ENCODE measurements around the gene VCPKMT. TPM values are rescaled to one million over a fixed set of nuclear protein-coding genes. Genes with fewer than 3 reads are reported as not detected.
"Not testable (repeated sequence)": the region's sequence is repeated elsewhere in the genome, so short reads cannot be mapped to it uniquely, and the experiment has no call there.

The VCPKMT gene
- total RNA-seq, 1 donor from 2014 or later = 8.1 TPM

GRCh38 chr14:50082308-50082742 is 34.0 kb downstream of the VCPKMT start:
- peaks cover 2% of the 10 kb centered on the region for H3K27me3 Mint-ChIP-seq (ENCODE audit: unreplicated experiment)
- H3K36me3 Mint-ChIP-seq (ENCODE audit: low read depth, unreplicated experiment) = peaks cover 4% of the 10 kb centered on the region
- no peaks in the 10 kb centered on the region for H3K9me3 Mint-ChIP-seq (ENCODE audit: unreplicated experiment)
- DNase-seq (ENCODE audit: low spot score) = no peak
- TF ChIP-seq CTCF (IDR thresholded peaks at IDR 0.05; ENCODE audit: unreplicated experiment) = no peak
- H3K4me3 Mint-ChIP-seq (ENCODE audit: unreplicated experiment) = no peak overlapping the region
- no peak overlapping the region for H3K27ac Mint-ChIP-seq (ENCODE audit: unreplicated experiment)
- H3K4me1 Mint-ChIP-seq (ENCODE audit: unreplicated experiment) = peaks cover 13% of the 10 kb centered on the region

DNA sequence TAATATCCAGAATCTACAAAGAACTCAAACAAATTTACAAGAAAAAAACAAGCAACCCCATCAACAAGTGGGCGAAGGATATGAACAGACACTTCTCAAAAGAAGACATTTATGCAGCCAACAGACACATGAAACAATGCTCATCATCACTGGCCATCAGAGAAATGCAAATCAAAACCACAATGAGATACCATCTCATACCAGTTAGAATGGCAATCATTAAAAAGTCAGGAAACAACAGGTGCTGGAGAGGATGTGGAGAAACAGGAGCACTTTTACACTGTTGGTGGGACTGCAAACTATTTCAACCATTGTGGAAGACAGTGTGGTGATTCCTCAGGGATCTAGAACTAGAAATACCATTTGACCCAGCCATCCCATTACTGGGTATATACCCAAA is 37.3 kb downstream of the VCPKMT start:
- H3K4me3 Mint-ChIP-seq (ENCODE audit: unreplicated experiment); H3K27me3 Mint-ChIP-seq (ENCODE audit: unreplicated experiment); H3K36me3 Mint-ChIP-seq (ENCODE audit: low read depth, unreplicated experiment); H3K9me3 Mint-ChIP-seq (ENCODE audit: unreplicated experiment); H3K4me1 Mint-ChIP-seq (ENCODE audit: unreplicated experiment); H3K27ac Mint-ChIP-seq (ENCODE audit: unreplicated experiment); DNase-seq (ENCODE audit: low spot score): not testable (repeated sequence)

DNA sequence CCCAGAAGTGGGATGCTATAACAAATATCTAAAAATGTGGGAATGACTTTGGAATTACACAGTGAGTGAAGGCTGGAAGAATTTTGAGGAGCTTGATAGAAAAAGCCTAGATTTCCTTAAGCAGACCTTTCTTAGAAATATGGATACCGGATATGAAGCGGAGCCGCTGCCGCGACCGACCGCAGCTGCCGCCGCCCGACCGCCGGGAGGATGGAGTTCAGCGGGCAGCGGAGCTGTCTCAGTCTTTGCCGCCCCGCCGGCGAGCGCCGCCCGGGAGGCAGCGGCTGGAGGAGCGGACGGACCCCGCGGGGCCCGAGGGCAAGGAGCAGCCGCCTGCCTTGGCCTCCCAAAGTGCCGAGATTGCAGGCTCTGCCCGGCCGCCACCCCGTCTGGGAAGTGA is 42.7 kb downstream of the VCPKMT start:
- H3K4me3 Mint-ChIP-seq (ENCODE audit: unreplicated experiment); H3K9me3 Mint-ChIP-seq (ENCODE audit: unreplicated experiment); H3K4me1 Mint-ChIP-seq (ENCODE audit: unreplicated experiment); H3K27ac Mint-ChIP-seq (ENCODE audit: unreplicated experiment); H3K27me3 Mint-ChIP-seq (ENCODE audit: unreplicated experiment); DNase-seq (ENCODE audit: low spot score); H3K36me3 Mint-ChIP-seq (ENCODE audit: low read depth, unreplicated experiment): not testable (repeated sequence)

DNA sequence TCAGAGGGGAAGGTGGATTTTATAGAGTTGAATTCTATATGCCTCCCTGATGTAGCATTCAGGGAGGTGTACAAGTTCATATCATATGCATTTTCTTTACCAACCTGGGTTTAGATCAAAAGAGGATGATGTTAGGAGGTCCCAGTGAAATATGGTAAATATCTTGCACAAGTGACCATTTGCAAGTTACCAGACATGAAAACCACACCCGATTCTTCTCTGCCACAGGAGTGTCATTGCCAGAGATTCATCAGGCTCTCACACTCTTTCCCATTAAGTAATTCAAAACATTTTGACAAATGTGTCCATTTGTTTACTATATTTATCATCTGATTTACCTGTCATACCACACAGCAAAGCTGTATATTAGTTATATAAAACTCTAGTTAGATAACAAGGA is 44.0 kb downstream of the VCPKMT start:
- no peaks in the 10 kb centered on the region for H3K4me1 Mint-ChIP-seq (ENCODE audit: unreplicated experiment)
- no peaks in the 10 kb centered on the region for H3K27me3 Mint-ChIP-seq (ENCODE audit: unreplicated experiment)
- H3K36me3 Mint-ChIP-seq (ENCODE audit: low read depth, unreplicated experiment) = peaks cover 6% of the 10 kb centered on the region
- no peak overlapping the region for H3K27ac Mint-ChIP-seq (ENCODE audit: unreplicated experiment)
- no peak for DNase-seq (ENCODE audit: low spot score)
- H3K4me3 Mint-ChIP-seq (ENCODE audit: unreplicated experiment) = no peak overlapping the region
- TF ChIP-seq CTCF (IDR thresholded peaks at IDR 0.05; ENCODE audit: unreplicated experiment) = no peak
- no peaks in the 10 kb centered on the region for H3K9me3 Mint-ChIP-seq (ENCODE audit: unreplicated experiment)

DNA sequence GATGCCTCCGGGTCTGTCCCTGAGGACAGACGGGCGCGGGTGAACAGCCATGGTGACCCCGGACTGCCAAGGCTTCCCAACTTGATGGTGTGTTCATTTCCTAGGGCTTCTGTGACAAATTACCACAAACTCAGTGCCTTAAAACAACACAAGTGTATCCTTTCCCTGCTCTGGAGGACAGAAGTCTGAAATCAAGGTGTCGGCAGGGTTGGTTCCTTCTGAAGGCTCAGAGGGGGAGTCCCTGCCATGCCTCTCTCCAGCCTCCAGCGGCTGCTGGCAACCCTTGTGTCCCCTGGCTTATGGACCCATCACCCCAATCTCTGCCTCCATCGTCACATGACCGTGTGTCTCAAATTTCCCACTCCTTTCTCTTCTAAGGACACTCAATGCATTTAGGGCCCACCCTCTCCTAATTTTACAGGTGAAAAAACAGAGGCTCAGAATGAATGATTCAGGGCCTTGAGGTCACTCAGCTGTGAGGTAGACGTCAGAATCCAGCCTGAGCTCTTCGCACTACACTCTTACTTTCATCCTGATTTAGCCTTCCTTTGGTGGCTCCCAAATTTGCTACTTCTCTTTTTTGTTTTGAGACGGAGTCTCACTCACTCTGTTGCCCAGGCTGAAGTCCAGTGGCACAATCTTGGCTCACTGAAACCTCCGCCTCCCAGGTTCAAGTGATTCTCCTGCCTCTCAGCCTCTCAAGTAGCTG is 45.4 kb downstream of the VCPKMT start:
- H3K4me3 Mint-ChIP-seq (ENCODE audit: unreplicated experiment) = no peak overlapping the region
- no peaks in the 10 kb centered on the region for H3K4me1 Mint-ChIP-seq (ENCODE audit: unreplicated experiment)
- H3K9me3 Mint-ChIP-seq (ENCODE audit: unreplicated experiment) = no peaks in the 10 kb centered on the region
- peaks cover 1% of the 10 kb centered on the region for H3K27me3 Mint-ChIP-seq (ENCODE audit: unreplicated experiment)
- no peak for DNase-seq (ENCODE audit: low spot score)
- H3K36me3 Mint-ChIP-seq (ENCODE audit: low read depth, unreplicated experiment) = peaks cover 6% of the 10 kb centered on the region
- no peak overlapping the region for H3K27ac Mint-ChIP-seq (ENCODE audit: unreplicated experiment)
- no peak for TF ChIP-seq CTCF (IDR thresholded peaks at IDR 0.05; ENCODE audit: unreplicated experiment)

DNA sequence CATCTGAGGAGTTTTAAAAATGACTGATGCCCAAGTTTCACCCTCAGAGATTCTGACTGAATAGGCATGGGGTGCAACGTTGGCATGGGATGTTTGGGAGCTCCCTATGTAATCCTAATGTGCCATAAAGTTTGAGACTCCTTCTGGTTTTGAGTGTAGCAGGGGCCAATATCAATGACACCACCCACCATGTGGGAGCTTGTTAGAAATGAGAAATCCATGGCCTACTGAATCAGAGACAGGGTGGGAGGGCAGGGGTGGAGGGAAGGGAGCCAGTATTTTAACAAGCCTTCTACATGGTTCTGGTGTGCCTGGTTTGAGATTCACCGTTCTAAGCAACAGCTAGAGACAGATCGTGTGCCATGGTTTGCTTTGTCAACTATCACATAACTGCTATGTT is 46.1 kb downstream of the VCPKMT start:
- Mint-ChIP-seq H3K4me1 (ENCODE audit: unreplicated experiment) (no peaks in the 10 kb centered on the region), H3K27me3 (ENCODE audit: unreplicated experiment) (peaks cover 1% of the 10 kb centered on the region), H3K9me3 (ENCODE audit: unreplicated experiment) (no peaks in the 10 kb centered on the region), H3K4me3 (ENCODE audit: unreplicated experiment) (no peak overlapping the region), H3K36me3 (ENCODE audit: low read depth, unreplicated experiment) (peaks cover 6% of the 10 kb centered on the region), H3K27ac (ENCODE audit: unreplicated experiment) (no peak overlapping the region)
- TF ChIP-seq CTCF (IDR thresholded peaks at IDR 0.05; ENCODE audit: unreplicated experiment) = no peak
- DNase-seq (ENCODE audit: low spot score) = no peak

Data from endothelial cell (in vitro differentiated cells).